Astrocyte (in vitro differentiated cells and primary cell): Measurements from ENCODE around the gene DCAF5. TPM values are rescaled to one million over a fixed set of nuclear protein-coding genes. Genes with fewer than 3 reads are reported as not detected.

Source experiments
- DNase-seq: peaks from one replicate; pipeline ENCODE4 v3.0.0-alpha.2; 2010; ENCODE audit warnings: low read depth
- FAIRE-seq: peaks from 2 replicates; lab custom pipeline; 2011; peaks lifted over from hg19 to GRCh38; lab: Jason Lieb, UNC
- H2AFZ ChIP-seq: 2 replicates; pipeline ENCODE4 v1.6.0; 2012; ENCODE audit warnings: low read depth, low read length, inconsistent platforms
- H3K27ac ChIP-seq: 2 replicates; pipeline ENCODE4 v1.5.1; 2011; ENCODE audit warnings: low read depth, low read length, inconsistent platforms
- H3K27me3 ChIP-seq: 2 replicates; pipeline ENCODE4 v1.6.0; 2011; ENCODE audit warnings: low read length, inconsistent platforms; ENCODE audit not compliant: insufficient read depth
- H3K36me3 ChIP-seq: 2 replicates; pipeline ENCODE4 v1.5.1; 2011; ENCODE audit warnings: low read length, inconsistent platforms; ENCODE audit not compliant: insufficient read depth
- H3K4me1 ChIP-seq: 2 replicates; pipeline ENCODE4 v1.5.1; 2011; ENCODE audit warnings: low read length, inconsistent platforms; ENCODE audit not compliant: insufficient read depth
- H3K4me2 ChIP-seq: 2 replicates; pipeline ENCODE4 v1.6.0; 2012; ENCODE audit warnings: low read length, inconsistent platforms
- H3K4me3 ChIP-seq: 2 replicates; pipeline ENCODE4 v1.5.1; 2011; ENCODE audit warnings: low read depth, mild to moderate bottlenecking, low read length, inconsistent platforms; ENCODE audit not compliant: insufficient read depth
- H3K79me2 ChIP-seq: 2 replicates; pipeline ENCODE4 v1.6.0; 2012; ENCODE audit warnings: mild to moderate bottlenecking, low read length, inconsistent platforms; ENCODE audit not compliant: insufficient read depth
- H3K9ac ChIP-seq: 2 replicates; pipeline ENCODE4 v1.6.0; 2012; ENCODE audit warnings: mild to moderate bottlenecking, low read length, inconsistent platforms
- H3K9me3 ChIP-seq: 2 replicates; pipeline ENCODE4 v1.5.1; 2012; ENCODE audit warnings: low read depth, mild to moderate bottlenecking, low read length, inconsistent platforms; ENCODE audit not compliant: insufficient read depth
- H4K20me1 ChIP-seq: 2 replicates; pipeline ENCODE4 v1.6.0; 2012; ENCODE audit warnings: low read length, inconsistent platforms; ENCODE audit not compliant: insufficient read depth
- H3K27ac Mint-ChIP-seq: one replicate; pipeline ENCODE4 v1.8.0; 2021; ENCODE audit warnings: mild to moderate bottlenecking, mixed read lengths; ENCODE audit not compliant: unreplicated experiment
- H3K27me3 Mint-ChIP-seq: one replicate; pipeline ENCODE4 v1.8.0; 2021; ENCODE audit warnings: low read depth, mixed read lengths; ENCODE audit not compliant: unreplicated experiment
- H3K36me3 Mint-ChIP-seq: one replicate; pipeline ENCODE4 v1.8.0; 2021; ENCODE audit warnings: low read depth, mixed read lengths; ENCODE audit not compliant: unreplicated experiment
- H3K4me1 Mint-ChIP-seq: one replicate; pipeline ENCODE4 v1.8.0; 2021; ENCODE audit warnings: low read depth, mixed read lengths; ENCODE audit not compliant: unreplicated experiment
- H3K4me3 Mint-ChIP-seq: one replicate; pipeline ENCODE4 v1.8.0; 2021; ENCODE audit warnings: mild to moderate bottlenecking, moderate library complexity, mixed read lengths; ENCODE audit not compliant: unreplicated experiment
- H3K9me3 Mint-ChIP-seq: one replicate; pipeline ENCODE4 v1.8.0; 2021; ENCODE audit warnings: mild to moderate bottlenecking, mixed read lengths; ENCODE audit not compliant: unreplicated experiment
- CTCF ChIP-seq: IDR thresholded peaks from 2 replicates; pipeline ENCODE4 v1.5.1; 2011; ENCODE audit warnings: low read depth, mild to moderate bottlenecking, inconsistent platforms, low read length, moderate library complexity; ENCODE audit not compliant: insufficient read depth
- EZH2 ChIP-seq: IDR thresholded peaks from 2 replicates; pipeline ENCODE4 v1.6.1; 2012; ENCODE audit warnings: mild to moderate bottlenecking, low read length, inconsistent platforms; ENCODE audit not compliant: insufficient read depth
- total RNA-seq: library from RNA; stranded (reverse); gene quantifications from 2 replicates; pipeline ENCODE4 v1.2.1, GENCODE V29; 2021

DCAF5 gene
- total RNA-seq, 1 donor from 2014 or later, result 54.6 TPM

DNA sequence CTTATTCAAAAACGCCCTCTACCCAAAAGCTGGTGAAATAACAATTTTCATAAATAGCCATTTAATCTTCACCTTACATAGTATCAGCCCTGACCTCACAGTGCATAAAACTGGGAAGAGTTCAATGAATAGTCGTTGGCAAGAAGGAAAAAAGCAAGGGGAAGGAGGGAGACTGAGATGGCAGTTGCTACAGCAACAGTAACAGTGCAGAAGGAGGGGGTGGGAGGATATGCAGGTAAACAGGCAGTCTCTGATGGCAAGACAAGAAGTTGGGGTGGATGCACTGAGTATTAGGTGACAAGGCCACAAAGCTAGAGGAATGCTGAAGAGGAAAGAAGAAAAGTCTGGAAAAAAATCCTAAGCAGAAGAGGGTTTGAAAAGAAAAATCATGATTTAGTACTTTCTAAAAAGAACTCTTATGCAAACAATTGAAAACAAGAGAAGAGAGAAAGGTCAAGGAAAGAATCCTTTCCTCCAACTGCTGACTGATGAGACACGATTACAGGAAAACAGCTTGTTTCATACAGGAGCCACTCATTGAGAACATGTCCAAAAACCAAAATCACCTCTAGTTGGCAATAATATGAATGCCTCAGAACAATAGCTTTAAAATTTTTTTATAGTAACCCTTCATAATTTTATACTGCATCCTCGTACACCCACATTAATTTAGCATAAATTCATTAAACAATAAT is 56.0 kb downstream of the DCAF5 start:
- no peak for FAIRE-seq
- Mint-ChIP-seq H3K4me1 (peaks cover 60% of the 10 kb centered on the region), H3K4me3 (no peak overlapping the region), H3K36me3 (peaks cover 1% of the 10 kb centered on the region), H3K27ac (peak overlapping the region; percentile 2), H3K27me3 (no peaks in the 10 kb centered on the region), H3K9me3 (no peaks in the 10 kb centered on the region)
- peaks cover 7% of the 10 kb centered on the region for H4K20me1 ChIP-seq
- no peak overlapping the region for H3K27ac ChIP-seq
- no peak for DNase-seq
- H3K4me1 ChIP-seq, result peaks cover 24% of the 10 kb centered on the region
- TF ChIP-seq CTCF (no peak), EZH2 (no peak)
- no peaks in the 10 kb centered on the region for H3K9me3 ChIP-seq
- no peaks in the 10 kb centered on the region for H3K27me3 ChIP-seq
- no peaks in the 10 kb centered on the region for H3K36me3 ChIP-seq
- H3K4me2 ChIP-seq, result no peak overlapping the region
- H3K79me2 ChIP-seq, result peaks cover 17% of the 10 kb centered on the region
- no peak overlapping the region for H2AFZ ChIP-seq
- no peak overlapping the region for H3K9ac ChIP-seq
- no peak overlapping the region for H3K4me3 ChIP-seq

GRCh38 chr14:69096246-69096645 is 56.7 kb downstream of the DCAF5 start:
- Histone ChIP-seq H3K36me3 (peaks cover 2% of the 10 kb centered on the region), H3K4me2 (no peak overlapping the region), H3K27me3 (no peaks in the 10 kb centered on the region), H3K4me3 (no peak overlapping the region), H4K20me1 (peaks cover 7% of the 10 kb centered on the region), H2AFZ (no peak overlapping the region), H3K27ac (no peak overlapping the region), H3K79me2 (peaks cover 20% of the 10 kb centered on the region), H3K9me3 (no peaks in the 10 kb centered on the region), H3K9ac (no peak overlapping the region), H3K4me1 (peaks cover 24% of the 10 kb centered on the region)
- FAIRE-seq (no peak), DNase-seq (no peak)
- H3K4me1 Mint-ChIP-seq, result peaks cover 60% of the 10 kb centered on the region
- no peak overlapping the region for H3K4me3 Mint-ChIP-seq
- H3K36me3 Mint-ChIP-seq, result peaks cover 1% of the 10 kb centered on the region
- H3K27me3 Mint-ChIP-seq, result no peaks in the 10 kb centered on the region
- no peak overlapping the region for H3K27ac Mint-ChIP-seq
- no peak for TF ChIP-seq EZH2
- H3K9me3 Mint-ChIP-seq, result no peaks in the 10 kb centered on the region

GRCh38 chr14:69094481-69094880 is 58.4 kb downstream of the DCAF5 start:
- peaks cover 13% of the 10 kb centered on the region for H4K20me1 ChIP-seq
- peaks cover 24% of the 10 kb centered on the region for H3K4me1 ChIP-seq
- TF ChIP-seq CTCF (no peak), EZH2 (no peak)
- peaks cover 6% of the 10 kb centered on the region for H3K36me3 ChIP-seq
- H3K27ac ChIP-seq, result peak overlapping the region; percentile 73
- Mint-ChIP-seq H3K27ac (peak overlapping the region; percentile 96), H3K36me3 (peaks cover 1% of the 10 kb centered on the region), H3K27me3 (no peaks in the 10 kb centered on the region), H3K9me3 (no peaks in the 10 kb centered on the region), H3K4me3 (peak overlapping the region; percentile 31), H3K4me1 (peaks cover 60% of the 10 kb centered on the region)
- no peak overlapping the region for H3K4me3 ChIP-seq
- no peak for FAIRE-seq
- peaks cover 28% of the 10 kb centered on the region for H3K79me2 ChIP-seq
- no peaks in the 10 kb centered on the region for H3K27me3 ChIP-seq
- no peak overlapping the region for H2AFZ ChIP-seq
- H3K9ac ChIP-seq, result peak overlapping the region; percentile 56
- DNase-seq, result peak; percentile 59
- peak overlapping the region; percentile 58 for H3K4me2 ChIP-seq
- H3K9me3 ChIP-seq, result no peaks in the 10 kb centered on the region
